Tibial nerve (tissue), 3 donors: ENCODE results near the gene SRRD.

Experiments
- POLR2A ChIP-seq, 2 donors: fragments of 450-650 bp; IDR thresholded peaks; one replicate each; pipeline ENCODE4 v1.6.1; 2017; ENCODE audit warnings: antibody characterized with exemption in 2 of 2, mild to moderate bottlenecking in 2 of 2, moderate library complexity in 2 of 2
- TF ChIP-seq, protein P1 (sequence below), 5 experiments: fragments of 200-600 bp in 3 of 5; fragments of 450-650 bp in 2 of 5; sonication (generic) in 3 of 5; IDR thresholded peaks; one replicate each; pipeline ENCODE4 v1.5.1; 2016 to 2019; ENCODE audit warnings: antibody characterized with exemption in 5 of 5, mild to moderate bottlenecking in 3 of 5, moderate library complexity in 2 of 5

DNA sequence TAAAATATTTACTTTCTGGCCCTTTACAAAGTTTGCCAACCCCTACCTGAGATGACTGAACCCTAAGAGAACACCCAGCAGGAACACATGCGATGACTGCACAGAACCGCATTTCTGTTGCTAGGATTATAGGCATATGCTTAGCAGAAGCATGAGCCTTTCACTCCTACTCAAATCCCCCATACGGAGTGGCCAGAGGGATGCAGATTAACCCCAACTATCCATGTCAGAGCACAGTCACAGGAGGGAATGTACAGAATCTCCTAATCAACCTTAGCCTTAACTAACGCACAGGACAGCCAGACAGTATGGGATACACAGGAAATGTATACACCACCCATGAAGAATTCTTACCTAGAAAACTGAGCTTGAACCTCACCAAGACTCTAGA, 6.3 kb upstream of the SRRD start:
- TF ChIP-seq, protein P1, sequence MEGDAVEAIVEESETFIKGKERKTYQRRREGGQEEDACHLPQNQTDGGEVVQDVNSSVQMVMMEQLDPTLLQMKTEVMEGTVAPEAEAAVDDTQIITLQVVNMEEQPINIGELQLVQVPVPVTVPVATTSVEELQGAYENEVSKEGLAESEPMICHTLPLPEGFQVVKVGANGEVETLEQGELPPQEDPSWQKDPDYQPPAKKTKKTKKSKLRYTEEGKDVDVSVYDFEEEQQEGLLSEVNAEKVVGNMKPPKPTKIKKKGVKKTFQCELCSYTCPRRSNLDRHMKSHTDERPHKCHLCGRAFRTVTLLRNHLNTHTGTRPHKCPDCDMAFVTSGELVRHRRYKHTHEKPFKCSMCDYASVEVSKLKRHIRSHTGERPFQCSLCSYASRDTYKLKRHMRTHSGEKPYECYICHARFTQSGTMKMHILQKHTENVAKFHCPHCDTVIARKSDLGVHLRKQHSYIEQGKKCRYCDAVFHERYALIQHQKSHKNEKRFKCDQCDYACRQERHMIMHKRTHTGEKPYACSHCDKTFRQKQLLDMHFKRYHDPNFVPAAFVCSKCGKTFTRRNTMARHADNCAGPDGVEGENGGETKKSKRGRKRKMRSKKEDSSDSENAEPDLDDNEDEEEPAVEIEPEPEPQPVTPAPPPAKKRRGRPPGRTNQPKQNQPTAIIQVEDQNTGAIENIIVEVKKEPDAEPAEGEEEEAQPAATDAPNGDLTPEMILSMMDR (IDR thresholded peaks at IDR 0.05), result no peak
- no peak for TF ChIP-seq POLR2A (IDR thresholded peaks at IDR 0.05)
